ENCODE results near the gene CELSR2.

Gene CELSR2

GRCh38 chr1:109265016-109265415 lies 15.7 kb downstream of the CELSR2 start:
- DNase-seq (ENCODE audit: low read depth) = no peak

- no peak for DNase-seq (ENCODE audit: low read depth)
Measured at GRCh38 chr1:109265741-109266330, 16.5 kb downstream of the CELSR2 start.

DNA sequence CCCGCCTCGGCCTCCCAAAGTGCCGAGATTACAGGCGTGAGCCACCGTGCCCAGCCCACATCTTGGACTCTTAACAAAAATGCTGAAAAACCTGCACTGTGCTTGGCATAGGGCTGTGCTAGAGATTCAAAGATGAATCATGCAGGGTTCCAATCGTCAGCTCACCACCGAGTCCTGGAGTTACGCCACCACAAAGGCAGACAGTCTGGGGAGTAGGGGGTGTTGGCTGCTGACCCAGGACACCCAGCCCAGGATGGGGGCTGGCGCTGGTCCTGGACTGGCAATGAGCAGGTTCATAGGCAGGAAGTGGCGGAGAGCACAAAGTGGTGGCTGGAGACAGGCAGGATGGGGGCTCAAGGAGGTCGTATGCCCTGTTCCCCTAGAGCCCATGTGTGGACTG lies 17.6 kb downstream of the CELSR2 start:
- no peak for DNase-seq (ENCODE audit: low read depth)

DNA sequence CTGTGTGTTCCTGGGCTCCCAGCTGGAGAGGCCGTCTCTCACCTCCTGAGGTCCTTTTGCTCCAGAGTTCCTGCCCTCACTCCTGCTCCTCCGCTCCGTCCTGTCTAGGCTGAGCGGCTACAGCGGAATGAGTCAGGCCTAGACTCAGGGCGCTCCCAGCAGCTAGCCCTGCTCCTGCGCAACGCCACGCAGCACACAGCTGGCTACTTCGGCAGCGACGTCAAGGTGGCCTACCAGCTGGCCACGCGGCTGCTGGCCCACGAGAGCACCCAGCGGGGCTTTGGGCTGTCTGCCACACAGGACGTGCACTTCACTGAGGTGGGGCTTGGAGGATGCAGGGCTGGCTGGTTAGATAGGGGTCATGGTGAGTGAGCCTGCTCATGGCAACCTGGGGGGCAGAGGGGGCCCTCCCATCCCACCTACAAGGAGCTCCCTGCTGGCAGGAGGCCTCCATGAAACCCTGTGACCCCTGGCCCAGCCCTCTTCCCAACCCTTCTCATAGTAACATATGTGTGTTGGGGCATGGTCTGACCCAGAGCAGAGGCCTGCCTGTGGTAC lies 18.5 kb downstream of the CELSR2 start:
- no peak for DNase-seq (ENCODE audit: low read depth)

GRCh38 chr1:109268431-109269211 lies 19.3 kb downstream of the CELSR2 start:
- no peak for DNase-seq (ENCODE audit: low read depth)

DNA sequence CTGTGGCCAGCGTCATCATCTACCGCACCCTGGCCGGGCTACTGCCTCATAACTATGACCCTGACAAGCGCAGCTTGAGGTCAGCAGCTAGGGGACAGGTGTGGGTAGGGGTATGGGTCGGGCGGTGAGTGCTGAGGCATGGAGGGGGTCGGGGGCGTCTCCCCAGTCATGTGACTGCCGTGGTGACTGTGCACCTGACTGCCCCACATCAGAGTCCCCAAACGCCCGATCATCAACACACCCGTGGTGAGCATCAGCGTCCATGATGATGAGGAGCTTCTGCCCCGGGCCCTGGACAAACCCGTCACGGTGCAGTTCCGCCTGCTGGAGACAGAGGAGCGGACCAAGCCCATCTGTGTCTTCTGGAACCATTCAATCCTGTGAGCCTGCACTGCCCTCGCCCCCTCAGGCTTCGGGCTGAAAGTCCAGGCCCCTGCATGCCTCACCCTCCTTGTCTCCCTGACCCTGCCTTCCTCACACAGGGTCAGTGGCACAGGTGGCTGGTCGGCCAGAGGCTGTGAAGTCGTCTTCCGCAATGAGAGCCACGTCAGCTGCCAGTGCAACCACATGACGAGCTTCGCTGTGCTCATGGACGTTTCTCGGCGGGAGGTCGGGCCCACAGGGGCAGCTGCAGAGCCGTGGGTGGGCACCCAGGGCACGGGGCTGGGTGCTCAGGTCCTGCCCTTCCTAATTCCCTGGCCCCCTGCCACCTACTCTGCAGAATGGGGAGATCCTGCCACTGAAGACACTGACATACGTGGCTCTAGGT lies 20.1 kb downstream of the CELSR2 start:
- DNase-seq (ENCODE audit: low read depth) = no peak

DNA sequence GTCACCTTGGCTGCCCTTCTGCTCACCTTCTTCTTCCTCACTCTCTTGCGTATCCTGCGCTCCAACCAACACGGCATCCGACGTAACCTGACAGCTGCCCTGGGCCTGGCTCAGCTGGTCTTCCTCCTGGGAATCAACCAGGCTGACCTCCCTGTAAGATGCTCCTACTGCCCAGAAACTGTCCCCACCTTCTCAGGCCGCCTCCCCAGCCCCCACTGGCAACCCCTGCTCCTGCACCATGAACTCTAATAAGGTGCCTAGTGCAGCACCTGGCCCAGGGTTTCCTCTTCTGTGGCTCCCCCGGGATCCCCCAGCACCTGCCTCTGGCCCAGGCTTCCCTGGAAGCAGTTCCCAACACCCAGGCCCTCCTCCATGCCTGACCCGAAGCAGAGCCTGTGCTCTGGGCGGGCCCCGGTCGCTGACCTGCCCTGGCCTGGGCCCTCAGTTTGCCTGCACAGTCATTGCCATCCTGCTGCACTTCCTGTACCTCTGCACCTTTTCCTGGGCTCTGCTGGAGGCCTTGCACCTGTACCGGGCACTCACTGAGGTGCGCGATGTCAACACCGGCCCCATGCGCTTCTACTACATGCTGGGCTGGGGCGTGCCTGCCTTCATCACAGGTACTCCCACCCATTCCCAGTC lies 20.8 kb downstream of the CELSR2 start:
- DNase-seq (ENCODE audit: low read depth) = no peak

GRCh38 chr1:109270623-109271317 lies 21.4 kb downstream of the CELSR2 start:
- DNase-seq (ENCODE audit: low read depth) = no peak

GRCh38 chr1:109271458-109271857 lies 22.1 kb downstream of the CELSR2 start:
- DNase-seq (ENCODE audit: low read depth) = no peak

- DNase-seq (ENCODE audit: low read depth) = no peak
Measured at GRCh38 chr1:109272021-109272799, 22.9 kb downstream of the CELSR2 start.

DNA sequence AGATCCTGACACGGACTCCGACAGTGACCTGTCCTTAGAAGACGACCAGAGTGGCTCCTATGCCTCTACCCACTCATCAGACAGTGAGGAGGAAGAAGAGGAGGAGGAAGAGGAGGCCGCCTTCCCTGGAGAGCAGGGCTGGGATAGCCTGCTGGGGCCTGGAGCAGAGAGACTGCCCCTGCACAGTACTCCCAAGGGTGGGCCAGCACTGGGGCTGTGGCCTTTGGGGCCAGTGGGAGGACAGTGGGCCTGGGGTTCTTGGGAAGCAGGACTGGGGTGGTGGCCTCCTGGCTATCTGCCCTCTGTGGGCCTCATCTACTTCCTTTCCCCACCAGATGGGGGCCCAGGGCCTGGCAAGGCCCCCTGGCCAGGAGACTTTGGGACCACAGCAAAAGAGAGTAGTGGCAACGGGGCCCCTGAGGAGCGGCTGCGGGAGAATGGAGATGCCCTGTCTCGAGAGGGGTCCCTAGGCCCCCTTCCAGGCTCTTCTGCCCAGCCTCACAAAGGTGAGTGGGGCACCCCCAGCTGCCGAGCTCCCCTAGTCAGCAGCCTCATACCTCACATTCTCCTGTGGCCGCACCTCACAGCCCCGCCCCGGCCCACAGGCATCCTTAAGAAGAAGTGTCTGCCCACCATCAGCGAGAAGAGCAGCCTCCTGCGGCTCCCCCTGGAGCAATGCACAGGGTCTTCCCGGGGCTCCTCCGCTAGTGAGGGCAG lies 23.6 kb downstream of the CELSR2 start:
- no peak for DNase-seq (ENCODE audit: low read depth)

- DNase-seq (ENCODE audit: low read depth) = no peak
Measured at GRCh38 chr1:109273570-109274288, 24.4 kb downstream of the CELSR2 start.

- DNase-seq (ENCODE audit: low read depth) = no peak
Measured at GRCh38 chr1:109274533-109275476, 25.5 kb downstream of the CELSR2 start.

DNA sequence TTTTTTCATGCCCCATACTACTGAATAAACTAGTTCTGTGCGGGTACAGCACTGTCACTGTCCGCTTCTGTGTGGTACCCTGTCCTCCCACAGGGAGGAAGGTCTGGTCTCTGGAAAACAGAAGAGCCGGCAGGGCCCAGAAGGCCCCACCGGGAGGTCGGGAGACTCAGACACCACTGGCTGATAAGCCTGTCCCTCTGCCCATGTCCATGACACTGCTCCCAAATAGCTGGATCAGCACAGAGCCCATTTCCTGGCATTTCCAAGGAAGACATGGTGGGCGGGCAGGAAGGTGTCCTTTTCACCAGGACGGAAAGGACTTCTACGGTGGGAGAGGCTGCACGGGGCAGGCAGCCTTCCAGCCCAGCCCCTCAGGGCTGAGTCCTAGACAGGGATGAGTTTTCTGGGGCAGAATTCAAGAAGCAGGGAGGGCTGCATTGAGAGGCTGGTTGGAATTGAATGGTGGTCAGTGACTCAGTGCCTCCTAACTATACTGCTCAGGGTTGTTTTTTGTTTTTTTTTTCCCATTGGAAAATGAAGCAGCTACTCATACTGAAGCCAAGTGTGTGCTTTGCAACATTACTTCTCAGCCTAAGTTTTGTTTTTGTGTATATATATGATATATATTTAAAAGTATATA lies 26.5 kb downstream of the CELSR2 start:
- no peak for DNase-seq (ENCODE audit: low read depth)

GRCh38 chr1:109277434-109278204 lies 28.3 kb downstream of the CELSR2 start:
- no peak for DNase-seq (ENCODE audit: low read depth)

DNA sequence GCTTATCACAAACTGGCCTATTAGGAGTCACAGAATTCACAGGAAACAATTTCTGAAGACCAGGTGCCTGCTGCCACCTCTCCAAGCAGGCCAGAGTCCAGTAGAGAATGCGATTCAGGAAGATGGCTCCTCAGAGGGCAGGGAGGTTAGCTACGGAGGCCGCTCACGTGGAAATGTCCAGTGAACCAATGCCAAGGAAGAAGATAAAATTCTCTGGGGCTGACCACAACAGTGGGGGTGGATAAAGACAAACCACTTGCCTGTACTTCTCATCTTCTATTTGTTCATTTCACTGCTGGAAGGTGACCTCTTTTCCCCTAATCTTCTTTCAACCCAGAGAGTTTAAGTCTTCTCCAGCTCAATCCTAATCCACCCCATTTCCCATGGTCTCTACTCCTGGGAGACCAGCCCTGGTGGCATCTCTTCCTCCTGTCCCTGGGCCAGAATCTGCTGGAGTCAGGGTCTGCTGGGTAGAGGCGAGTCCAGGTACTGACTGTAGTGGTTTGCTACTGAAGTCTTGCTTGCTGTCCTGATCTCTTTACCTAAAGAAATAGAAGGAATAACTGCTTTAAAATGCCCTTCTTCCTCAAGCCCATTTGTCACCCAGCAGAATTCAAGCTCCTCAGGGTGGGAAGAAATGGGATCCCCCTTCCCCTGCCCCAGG lies 30.4 kb downstream of the CELSR2 start:
- no peak for DNase-seq (ENCODE audit: low read depth)

DNA sequence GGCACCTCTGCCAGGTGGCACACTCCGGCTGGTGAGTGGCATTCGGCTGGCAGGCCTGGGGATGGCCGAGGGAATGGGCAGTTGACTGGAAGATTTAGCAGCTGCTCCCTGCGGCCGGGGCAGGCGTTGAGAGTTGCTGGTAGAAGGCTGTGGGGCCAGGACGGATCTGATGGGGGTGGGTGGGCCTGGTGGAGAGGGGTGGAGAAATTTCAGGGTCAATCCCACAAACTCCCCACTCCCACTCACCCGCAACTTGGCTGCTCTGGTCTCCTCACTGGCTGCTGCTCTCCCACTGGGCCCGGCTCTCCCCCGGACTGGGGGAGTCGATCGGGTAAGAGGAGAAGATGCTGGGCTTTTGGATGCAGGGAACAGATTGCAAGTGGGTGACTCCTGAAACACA lies 31.5 kb downstream of the CELSR2 start:
- DNase-seq (ENCODE audit: low read depth) = no peak
